CD4-positive, alpha-beta T cell treated with Interleukin-6 at 100 ng/mL for 8 hours (primary cell): ENCODE data around the gene NOP53.
"Not testable (repeated sequence)": the region's sequence is repeated elsewhere in the genome, so short reads cannot be mapped to it uniquely, and the experiment has no call there.

Experiments used
- DNase-seq: peaks from one replicate; pipeline ENCODE4 v3.0.0-alpha.2; 2020; ENCODE audit warnings: mixed read lengths, low spot score

Gene NOP53

DNA sequence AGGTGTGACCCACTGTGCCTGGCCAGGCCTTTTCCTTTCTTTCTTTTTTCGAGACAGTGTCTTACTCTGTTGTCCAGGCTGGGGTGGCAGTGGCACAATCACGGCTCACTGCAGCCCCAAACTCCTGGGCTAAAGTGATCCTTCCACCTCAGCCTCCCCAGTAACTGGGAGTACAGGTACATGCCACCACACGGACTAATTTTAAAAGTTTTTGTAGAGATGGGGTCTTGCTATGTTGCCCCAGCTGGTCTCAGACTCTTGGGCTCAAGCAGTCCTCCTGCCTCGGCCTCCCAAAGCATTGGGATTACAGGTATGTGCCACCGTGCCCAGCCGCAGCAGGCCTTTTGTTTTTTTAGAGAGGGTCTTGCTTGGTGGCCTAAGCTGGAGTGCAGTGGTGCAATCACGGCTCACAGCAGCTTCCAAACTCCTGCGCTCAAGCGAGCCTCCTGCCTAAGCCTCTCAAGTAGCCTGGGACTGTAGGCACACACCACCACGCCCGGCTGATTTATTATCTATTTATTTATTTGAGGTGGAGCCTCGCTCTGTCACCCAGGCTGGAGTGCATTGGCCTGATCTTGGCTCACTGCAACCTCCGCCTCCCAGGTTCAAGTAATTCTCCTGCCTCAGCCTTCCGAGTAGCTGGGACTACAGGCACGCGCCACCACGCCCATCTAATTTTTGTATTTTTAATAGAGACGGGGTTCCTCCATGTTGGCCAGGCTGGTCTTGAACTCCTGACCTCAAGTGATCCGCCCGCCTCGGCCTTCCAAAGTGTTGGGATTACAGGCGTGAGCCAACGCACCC lies 32.1 kb downstream of the NOP53 start:
- DNase-seq, result not testable (repeated sequence)

DNA sequence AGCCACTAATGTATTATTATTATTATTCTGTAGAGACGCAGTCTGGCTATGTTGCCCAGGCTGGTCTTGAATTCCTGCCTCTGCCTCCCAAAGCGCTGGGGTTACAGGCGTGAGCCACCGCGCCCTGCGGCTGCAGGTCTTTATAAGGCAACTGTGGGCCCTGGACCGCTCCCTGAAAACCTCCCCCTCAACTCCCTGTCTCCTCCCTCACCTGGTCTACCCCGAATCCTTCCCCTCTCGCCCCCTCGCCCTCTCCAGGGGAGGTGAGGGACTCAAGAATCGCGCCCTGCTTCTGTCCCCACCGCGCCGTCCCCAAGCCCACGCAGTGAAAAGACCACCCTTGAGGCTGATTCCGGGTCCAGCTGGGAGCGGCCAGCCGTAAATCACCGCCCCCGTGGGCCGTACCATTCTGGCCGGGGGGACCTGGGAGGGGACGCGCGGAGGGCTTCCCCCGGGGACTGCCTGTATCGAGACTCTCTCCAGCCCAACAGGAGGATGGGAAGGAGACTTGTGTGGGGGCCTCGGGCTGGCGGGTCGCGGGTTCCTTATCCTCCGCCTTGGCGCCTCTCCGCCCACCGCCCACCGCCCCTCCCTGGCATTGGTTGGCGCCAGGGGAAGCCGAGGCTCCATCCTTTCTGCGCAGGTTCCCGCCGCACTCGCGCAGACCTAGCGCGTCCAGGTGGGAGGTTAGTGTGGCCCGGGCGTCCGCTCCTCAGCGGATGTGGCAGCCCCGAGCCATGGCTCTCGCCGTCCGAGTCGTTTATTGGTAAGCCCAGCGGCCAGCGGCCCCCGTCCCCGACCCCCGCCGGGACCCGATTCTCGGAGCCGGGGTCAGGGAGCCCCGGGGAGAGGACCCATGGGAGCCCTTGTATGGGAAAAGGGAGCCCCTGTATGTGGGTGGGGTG lies 33.0 kb downstream of the NOP53 start, which contains the start of gene SELENOW:
SELENOW (plus strand) TSS at position 655 of the 905 bp plus-strand sequence; CDS start at position 738, 83 bp downstream.
- DNase-seq, result peak; percentile 73

DNA sequence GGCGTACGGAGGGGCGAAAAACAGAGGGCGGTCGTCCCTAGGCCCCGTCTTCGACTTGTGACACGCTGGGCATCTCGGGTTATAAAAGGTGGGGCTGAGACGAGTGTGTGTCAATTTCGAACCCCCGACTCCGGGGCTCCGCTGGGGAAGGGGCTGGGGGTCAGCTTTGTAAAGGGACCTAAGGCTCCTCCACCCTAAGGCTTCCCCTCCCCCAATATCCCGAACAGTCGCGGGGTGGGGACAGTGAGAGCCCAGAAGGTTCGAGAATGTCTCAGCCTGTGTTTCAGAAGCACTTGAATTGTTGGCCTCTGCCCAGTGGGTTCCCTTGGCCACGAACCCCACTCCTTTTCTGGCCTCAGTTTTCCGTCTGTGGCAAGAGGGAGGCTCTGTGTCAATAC lies 33.6 kb downstream of the NOP53 start:
- no peak for DNase-seq

DNA sequence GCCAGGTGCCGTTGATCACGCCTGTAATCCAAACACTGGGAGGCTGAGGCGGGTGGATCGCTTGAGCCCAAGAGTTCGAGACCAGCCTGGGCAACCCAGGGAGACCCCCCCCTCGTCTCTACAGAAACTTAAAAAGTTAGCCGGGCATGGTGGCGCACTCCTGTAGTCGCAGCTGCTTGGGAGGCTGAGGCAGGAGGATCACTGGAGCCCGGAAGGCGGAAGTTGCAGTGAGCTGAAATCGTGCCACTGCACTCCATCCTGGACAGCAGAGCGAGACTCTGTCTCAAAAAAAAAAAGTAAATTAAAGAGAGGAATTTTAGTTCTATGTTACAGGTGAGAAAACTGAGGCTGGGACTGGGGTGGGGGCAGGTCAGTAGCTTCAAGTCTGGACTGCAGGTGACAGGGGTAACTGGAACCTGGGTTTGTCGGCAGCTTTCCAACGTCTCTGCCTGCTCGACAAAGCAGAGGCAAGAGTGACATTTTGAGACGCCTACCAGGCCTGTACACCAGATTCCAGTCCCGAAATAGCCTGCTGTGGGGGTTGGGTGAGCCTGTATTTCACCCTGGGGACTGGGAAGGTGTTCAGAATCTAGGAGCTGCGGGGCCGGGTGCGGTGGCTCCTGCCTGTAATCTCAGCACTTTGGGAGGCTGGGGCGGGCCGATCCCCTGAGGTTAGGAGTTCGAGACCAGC lies 34.3 kb downstream of the NOP53 start:
- no peak for DNase-seq

DNA sequence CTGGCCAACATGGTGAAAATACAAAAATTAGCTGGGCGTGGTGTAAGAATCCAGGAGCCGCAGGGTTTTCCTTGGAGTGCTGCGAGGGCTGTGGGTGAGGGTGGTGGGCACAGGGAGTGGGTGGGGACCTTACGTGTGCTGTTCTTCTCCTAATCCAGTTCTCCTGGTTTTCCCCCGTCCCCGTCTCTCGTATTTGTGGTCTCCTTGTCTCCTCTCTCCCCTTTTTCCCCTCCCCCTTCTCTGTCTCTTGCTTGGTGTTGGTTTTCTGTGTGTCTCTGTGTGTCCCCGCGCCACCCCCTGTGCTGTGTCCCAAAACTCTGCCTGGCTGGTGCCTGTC lies 34.8 kb downstream of the NOP53 start:
- DNase-seq, result no peak

DNA sequence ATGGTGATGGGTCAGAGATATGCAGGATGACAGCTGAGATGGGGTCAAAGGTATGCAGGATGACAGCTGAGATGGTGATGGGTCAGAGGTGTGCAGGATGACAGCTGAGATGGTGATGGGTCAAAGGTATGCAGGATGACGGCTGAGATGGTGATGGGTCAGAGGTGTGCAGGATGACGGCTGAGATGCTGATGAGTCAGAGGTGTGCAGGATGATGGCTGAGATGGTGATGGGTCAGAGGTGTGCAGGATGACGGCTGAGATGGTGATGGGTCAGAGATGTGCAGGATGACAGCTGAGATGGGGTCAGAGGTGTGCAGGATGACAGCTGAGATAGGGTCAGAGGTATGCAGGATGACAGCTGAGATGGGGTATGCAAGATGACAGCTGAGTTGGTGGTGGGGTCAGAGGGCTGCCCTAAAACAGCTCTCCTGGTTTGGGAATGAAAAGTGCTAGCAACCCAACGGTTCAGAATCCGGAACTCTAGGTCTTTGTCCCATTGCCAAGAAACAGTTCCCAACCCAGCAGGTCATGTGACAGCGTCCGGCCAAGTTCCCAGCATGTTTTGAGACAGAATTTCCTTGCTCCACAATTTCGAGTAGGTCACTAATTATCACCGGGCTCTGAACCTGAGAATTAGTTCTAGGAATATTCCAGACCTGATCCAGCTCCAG lies 36.4 kb downstream of the NOP53 start:
- DNase-seq, result no peak

DNA sequence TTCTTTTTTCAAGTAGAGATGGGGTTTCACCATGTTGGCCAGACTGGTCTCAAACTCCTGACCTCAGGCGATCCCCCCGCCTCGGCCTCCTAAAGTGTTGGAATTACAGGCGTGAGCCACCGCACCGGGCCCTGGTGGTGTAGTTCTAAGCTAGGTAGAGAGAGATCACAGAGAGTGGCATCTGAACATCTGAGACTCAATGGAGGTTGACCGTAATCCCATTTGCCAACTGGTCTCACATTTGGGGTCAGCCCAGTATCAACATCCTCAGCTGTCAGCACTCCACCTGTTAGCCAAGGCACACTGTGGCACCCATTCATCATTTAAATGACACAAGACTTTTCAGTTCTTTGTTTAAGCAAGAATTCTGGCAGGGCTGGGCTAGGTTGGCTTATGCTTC lies 41.2 kb downstream of the NOP53 start:
- no peak for DNase-seq

DNA sequence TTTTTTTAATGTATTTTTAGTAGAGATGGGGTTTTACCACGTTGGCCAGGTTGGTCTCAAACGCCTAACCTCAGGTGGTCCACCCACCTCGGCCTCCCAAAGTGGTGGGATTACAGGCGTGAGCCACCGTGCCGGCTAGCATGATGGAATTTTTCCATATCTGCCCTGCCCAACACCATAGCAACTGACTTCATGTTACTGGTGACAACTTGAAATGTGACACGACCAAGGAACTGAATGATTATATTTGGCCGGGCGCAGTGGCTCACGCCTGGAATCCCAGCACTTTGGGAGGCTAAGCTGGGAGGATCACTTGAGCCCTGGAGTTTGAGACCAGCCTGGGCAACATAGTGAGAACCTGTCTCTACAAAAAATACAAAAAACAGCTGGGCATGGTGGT lies 42.0 kb downstream of the NOP53 start:
- DNase-seq, result not testable (repeated sequence)

DNA sequence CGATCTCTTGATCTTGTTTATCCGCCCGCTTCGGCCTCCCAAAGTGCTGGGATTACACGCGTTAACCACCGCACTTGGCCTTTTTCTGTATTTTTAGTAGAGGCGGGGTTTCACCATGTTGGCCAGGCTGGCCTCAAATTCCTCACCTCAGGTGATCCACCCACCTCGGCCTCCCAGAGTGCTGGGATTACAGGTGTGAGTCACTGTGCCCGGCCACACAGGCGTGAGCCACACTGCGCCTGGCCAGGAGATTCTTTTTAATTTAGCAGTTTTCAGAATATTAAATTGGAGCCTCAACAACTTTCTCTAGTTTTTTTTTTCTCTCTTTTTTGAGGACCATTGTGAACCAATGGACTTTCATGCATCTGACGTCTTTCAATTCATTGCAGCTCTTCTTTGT lies 44.5 kb downstream of the NOP53 start:
- not testable (repeated sequence) for DNase-seq

DNA sequence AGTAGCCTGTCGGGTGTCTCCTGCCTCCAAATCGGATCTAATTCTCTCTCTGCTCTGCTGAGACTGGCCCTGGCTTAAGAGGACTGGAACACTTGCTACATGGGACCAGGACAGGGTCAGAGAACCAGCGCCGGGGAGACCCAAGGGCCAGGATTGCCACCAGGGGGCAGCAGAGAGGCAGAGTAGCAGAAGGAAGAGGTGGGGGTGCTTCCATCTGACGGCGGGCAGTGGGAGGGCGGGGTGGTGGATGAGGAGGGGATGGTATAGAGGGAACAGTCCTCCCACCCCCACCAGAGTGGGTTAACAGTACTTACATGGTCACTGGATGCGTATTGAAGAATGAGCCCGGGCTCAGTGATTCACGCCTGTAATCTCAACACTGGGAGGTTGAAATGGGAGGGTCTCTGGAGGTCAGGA lies 45.1 kb downstream of the NOP53 start:
- DNase-seq, result peak; percentile 72

DNA sequence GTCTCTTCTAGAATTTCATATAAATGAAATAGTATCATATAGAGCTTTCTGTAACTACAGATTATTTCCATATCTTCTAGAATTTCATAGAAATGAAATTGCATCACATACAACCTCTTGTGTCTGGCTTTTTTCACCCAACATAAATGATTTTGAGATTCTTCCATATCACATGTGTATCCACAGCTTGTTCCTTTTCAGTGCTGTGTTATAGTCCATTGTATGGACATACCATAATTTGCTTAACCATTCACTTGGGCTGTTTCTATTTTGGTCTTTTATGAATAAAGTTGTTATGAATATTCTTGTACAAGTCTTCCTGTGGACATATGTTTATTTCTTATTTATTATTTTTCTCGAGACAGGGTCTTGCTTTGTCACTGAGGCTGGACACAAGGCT lies 47.3 kb downstream of the NOP53 start:
- no peak for DNase-seq

DNA sequence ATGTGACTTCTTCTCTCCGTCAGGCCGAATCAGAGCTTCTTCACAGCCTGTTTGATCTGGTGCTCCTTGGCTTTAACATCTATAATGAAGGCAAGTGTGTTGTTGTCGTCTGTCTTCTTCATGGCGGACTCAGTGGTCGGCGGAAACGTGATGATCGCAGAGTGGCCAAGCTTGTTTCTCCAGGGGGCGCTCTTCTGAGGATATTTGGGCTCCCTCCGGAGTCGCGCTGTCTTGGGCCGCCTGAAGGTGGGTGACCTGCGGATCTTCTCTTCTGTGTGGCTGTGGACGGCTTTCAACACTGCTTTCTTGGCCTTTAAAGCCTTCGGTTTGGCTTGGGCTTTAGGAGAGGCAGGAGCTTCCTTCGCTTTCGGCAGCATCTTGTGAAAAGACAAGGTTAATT lies 49.2 kb downstream of the NOP53 start:
- DNase-seq, result no peak

DNA sequence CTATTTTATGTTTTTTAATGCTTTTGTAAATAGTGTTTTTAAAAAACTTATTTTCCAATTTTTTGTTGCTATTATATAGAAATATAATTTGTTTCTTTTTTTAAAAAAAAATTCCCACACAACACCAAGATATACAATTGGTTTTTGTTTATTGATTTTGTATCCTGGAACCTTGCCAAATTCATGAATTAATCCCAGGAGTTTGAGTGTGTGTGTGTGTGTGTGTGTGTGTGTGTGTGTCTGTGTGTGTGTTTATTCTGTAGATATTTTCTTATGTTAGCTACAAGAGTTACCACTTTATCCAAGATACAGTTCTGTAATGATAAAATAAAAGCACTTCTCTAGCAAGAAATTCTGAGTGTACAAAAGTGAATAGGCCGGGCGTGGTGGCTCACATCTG lies 51.4 kb downstream of the NOP53 start:
- no peak for DNase-seq

DNA sequence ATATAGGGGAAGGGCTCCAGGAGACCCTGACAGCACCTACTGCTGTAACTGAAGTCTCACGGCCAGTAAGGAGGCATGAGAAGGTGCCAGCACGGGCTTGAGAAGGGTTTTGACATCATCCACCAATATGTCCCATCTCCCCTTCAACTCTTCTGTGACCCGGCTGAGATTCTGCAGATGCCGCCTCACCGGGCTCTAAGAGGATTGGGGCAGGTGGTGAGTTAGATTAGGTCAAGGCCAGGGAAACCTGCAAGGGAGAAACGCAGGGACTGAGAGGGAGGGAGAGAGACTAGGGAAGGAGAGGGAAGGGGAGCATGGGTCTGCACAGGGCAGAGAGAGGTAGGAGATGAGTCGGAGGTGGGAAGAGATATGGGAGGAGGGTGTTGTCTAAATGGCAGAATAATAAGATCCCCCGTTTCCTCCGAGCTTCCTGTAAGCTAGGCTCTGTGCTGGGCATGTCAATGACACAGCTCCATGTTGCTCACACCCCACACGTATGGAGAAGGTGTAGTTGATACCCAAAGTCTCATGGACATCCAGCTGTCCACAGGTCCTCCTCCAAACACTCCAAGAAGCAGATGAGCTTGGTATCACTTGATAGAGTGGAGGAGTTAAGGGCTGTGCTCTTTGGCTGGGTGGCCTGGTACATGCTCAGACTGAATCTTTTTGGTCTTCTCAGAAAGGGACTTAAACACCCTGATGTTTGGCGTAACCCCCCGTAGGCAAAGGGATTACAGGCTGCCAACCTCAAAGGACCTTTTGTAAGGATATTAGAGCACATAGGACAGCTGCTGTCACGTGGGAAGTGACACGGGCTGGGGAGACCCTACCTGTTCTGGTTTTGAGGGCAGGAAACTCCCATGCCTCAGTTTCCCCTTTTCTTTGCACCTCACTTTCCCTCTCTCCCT lies 52.9 kb downstream of the NOP53 start:
- DNase-seq, result no peak

DNA sequence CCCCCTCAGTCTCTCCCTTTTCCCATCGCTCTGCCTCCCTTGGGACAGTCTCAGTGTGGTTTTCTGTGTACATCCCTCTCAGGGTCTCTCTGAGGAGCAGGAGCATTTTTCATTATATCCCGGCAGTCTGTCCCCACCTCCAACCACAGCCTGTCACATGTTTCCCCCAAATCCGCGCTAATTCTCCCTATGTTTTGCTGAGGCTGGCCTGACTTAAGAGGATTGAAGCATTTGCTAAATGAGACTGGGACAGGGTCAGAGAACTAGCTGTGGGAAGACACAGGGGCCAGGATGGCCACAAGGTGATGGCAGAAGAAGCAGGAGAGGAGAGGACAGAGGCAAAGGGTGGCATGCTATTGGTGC lies 53.5 kb downstream of the NOP53 start:
- no peak for DNase-seq

DNA sequence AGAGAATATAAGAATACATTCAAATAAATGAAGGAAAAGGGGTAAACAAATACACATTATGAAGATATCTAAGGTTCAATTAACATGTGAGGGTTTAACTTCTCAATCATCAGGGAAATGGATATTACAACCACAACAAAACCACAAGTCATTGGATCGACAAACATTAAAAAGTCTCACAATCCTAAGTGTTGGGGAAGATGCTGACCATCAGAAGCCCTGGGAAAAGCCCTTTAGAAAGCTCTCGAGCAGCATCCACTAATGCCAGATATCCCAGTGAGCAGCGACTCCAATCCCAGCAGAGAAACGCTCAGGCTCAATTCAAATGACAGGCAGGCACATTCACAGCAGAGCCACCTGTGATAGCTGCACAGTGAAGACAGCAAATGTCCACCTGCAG lies 55.9 kb downstream of the NOP53 start:
- no peak for DNase-seq

DNA sequence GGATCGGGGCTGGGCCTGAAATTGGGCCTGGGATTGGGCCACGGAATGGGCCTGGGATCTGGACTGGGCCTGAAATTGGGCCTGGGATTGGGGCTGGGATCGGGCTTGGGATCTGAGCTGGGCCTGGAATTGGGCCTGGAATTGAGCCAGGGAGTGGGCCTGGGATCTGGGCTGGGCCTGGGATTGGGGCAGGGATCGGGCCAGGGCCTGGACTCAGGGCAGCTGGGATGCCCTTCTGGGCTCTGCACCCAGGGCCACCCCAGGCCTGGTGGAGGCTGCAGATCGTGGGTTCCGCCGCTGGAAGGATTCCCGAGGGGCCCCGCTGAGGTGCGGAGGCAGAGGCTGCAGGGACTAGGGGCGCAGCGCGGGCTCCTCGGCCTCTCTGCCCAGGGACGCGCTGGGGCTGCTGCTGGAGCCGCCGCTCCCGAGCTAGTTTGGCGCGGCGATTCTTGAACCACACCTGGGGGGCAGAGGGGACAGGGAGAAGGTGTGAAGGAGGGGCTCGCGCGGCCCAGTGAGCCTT lies 57.2 kb downstream of the NOP53 start:
- no peak for DNase-seq

DNA sequence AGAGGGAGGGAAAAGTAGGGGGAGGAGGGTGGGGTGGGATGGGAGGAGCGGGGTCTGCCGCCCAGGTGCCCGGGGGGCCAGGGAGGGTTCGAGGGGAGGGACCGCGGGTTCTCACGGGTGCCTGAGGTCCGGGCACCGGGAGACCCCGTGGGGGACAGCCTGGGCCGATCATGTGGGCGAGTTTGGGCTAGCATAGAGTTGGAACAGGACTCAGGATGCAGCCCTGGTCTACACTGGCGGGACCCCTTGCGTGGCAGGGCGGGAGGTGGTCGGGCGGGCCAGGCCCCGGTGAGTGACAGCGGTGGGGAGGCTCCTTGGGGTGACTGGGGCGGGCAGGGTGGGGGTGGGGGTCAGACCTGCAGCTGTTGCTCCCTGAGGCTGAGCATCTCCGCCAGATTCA lies 57.8 kb downstream of the NOP53 start:
- not testable (repeated sequence) for DNase-seq

DNA sequence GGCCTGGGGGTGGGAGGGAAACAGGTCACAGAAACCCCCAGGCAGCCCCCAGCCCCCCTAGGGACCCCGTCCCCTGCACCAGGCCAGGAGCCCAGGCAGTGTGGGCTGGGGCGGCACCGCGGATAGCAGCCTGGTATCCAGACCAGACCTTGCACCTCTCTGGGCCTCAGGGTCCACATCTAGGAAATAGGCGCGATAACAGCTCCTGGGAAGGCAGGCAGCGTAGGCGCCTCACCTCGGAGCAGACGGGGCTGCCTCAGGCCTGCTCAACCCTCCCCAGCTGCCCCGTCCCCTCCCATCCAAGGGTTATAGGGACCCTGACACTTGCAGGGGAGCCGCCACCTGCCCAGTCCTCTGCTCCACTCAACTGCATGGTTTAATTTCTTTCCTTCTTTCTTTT lies 58.3 kb downstream of the NOP53 start:
- DNase-seq, result not testable (repeated sequence)

DNA sequence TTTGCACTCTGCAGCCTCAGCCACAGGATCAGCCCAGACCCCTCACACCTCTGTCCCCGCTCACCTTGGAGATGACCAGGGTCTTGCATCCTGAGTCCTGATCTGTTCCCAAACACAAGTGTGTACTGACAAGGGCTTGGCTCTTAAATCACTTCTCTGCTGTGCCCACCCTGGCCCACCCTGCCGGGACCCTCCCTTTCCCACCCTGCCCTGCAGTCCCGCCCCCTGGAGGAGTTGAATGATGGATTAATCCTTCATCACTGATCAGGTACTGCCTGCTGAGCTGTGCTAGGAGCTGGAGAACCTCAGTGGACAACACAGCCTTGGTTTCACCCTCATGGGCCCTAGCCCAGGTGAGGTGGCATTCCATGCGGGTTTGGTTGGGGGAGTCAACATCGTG lies 59.1 kb downstream of the NOP53 start, which contains the start of gene TPRX1:
TPRX1 (minus strand) TSS at position 101 of the 400 bp plus-strand sequence; CDS start at position 89, 12 bp downstream.
- DNase-seq, result not testable (repeated sequence)

DNA sequence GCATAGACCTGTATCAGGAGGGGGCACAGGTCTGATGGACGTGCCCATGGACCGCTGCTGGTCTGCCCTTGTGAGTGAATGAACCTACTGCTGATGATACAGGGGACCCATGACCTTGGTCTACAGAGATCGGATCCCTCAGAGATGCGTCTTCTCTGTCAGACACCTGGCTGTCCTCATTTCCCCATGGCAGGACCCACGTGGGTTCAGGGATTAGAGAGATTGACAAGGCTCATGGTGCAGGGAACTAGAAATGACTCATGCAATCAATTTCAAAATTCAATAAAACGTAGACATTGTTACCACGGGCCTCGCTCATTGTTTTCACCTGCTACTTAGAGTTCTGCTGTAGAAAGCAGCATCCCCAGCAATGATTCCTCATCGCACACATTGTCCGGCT lies 60.0 kb downstream of the NOP53 start:
- no peak for DNase-seq
